Skin epidermis (tissue), 12 donors: ENCODE measurements around the gene RGS10.
"Not testable (repeated sequence)": the region's sequence is repeated elsewhere in the genome, so short reads cannot be mapped to it uniquely, and the experiment has no call there.

Source experiments
- H3K27ac ChIP-seq, 21 experiments: fragments of 200-600 bp; sonication (generic) in 11 of 21; one replicate each; pipeline ENCODE4 v1.5.0; 2020; ENCODE audit warnings: mild to moderate bottlenecking in 3 of 21, inconsistent platforms in 2 of 21, moderate library complexity in 2 of 21
- H3K4me3 ChIP-seq, 7 experiments: fragments of 200-600 bp; sonication (generic) in 2 of 7; one replicate each; pipeline ENCODE4 v1.5.0; 2020; ENCODE audit warnings: inconsistent platforms in 2 of 7, mild to moderate bottlenecking in 2 of 7, moderate library complexity in 1 of 7

Gene RGS10

DNA sequence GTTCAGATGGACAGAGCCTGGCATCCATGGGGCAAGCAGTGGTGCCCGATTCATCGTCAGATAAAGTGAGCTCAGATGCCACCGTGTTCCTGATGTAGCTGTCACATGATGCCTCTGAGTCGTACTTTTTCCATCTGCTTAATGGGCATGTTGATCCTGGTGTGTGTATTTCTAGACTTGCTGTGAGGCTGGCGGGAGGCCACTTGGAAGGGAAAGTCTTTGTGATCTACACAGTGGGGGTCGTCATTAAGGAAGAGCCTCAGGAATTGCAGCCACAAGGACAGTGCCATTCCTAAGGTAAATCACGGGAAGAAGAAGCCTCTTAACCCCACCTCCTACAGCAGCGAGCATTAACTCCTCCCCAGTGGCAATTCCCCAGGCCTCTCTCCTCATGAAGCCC is 63.0 kb downstream of the RGS10 start:
- Histone ChIP-seq H3K27ac (no peak overlapping the region), H3K4me3 (no peak overlapping the region)

DNA sequence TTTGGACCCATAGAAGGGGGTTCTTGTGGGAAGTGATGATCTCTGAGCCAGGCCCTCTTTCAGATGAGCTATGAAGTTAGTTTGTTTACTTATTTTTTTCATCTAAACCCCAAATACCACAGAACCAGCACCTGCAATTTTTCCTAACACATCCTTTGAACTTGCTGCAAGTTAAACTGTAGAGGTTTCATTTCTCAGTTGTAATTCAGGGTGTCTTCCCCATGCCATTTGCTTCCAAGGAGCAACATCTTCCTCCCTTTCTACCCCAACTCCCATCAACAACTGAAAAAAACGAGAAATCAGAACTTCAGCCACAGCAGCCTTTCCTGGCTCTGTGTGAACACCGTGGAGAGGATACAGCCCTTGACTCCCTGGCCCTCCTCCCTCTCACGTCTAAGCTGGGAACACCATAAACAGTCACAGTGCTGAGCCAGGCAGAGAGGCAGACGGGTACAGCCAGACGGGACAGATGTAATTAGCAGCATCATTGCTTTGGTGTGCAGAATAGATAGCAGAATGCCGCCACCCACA is 63.6 kb downstream of the RGS10 start:
- H3K4me3 ChIP-seq: no peak overlapping the region
- no peak overlapping the region for H3K27ac ChIP-seq

DNA sequence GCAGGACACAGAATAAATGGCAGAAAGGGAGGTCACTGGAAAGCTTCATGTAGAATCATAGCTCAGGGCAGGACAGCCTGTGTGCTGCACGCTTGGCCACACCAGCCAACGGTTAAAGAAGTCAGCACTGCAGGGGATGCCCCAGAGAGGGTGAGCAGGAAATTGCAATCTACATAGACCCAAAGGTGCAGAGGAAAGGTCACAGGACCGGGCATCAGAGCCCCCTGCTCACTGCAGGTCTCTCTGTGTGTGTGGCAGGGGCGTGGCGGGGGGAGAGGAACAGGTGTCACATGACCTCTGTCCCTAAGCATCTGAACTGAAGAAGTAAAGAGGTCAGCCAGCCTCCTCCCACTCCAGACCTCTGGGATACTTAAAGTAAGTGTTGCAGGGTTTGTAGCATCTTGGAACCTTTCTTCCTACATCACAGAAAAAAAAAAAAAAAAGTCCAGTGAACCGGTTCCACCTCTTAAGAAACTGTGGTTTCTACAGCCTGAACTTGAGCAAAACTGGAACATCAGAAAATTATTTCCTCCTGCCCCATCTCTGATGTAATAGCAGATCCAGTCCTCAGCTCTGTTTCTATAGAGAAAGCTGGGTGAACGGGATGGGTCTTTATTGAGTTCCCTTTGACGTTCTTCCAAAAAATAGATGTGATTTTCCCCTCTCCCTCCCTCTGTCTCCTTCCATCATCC is 64.3 kb downstream of the RGS10 start:
- peak overlapping the region in 1 of 21 experiments; percentile 11 for H3K27ac ChIP-seq
- no peak overlapping the region for H3K4me3 ChIP-seq

DNA sequence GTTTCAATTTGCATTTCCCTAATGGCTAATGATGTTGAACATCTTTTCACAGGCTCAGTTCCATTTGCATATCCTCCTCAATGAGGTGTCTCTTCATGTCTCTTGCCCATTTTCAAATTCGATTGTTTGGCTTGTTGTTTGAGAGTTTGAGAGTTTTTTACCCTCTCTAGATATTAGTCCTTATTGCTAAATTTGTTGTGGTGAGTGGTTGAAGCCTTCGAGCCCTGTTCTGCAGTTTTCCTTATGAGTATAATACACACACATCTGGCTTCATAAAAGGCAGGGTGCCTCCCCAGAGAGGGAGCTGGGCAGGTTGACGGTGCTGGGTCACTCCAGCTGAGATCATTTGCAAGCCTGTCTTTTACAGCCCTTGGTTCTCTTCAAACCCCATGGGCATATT is 65.1 kb downstream of the RGS10 start:
- H3K27ac ChIP-seq: peak overlapping the region in 1 of 21 experiments; percentile 11
- H3K4me3 ChIP-seq: no peak overlapping the region

DNA sequence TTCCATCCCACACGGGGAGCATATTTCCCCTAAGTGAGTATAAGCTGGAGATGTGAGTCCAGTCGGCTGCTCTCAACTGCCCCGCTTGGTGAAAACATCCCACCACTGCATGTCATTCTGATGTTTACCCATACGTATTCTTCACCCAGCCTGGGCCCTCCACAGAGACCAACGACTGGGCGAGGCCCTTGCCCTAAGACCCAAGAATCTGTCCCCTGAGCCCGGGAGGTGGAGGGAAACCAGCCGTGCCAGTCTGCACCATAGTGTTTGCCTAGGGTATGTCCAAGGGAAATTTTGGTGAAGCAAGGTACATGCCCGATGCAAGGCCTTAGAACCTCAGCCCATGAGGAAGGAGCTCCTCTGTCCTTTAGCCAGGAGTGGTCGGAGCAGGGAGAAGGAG is 67.9 kb downstream of the RGS10 start:
- H3K27ac ChIP-seq: no peak overlapping the region

DNA sequence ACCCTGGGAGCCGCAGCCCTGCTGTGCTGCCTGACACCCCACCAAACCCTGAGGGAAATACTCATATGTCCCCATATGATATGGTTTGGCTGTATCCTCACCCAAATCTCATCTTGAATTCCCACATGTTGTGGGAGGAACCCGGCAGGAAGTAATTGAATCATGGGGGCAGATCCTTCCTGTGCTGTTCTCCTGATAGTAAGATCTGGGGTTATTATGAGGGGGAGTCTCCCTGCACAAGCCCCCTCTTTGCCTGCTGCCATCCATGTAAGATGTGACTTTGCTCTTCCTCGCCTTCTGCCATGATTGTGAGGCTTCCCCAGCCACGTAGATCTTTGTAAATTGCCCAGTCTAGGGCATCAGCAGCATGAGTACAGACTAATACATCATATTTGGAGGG is 68.7 kb downstream of the RGS10 start:
- H3K4me3 ChIP-seq: no peak overlapping the region
- H3K27ac ChIP-seq: no peak overlapping the region

More for the DNA sequence above, 67.9 kb downstream of the RGS10 start:
- H3K4me3 ChIP-seq: no peak overlapping the region

DNA sequence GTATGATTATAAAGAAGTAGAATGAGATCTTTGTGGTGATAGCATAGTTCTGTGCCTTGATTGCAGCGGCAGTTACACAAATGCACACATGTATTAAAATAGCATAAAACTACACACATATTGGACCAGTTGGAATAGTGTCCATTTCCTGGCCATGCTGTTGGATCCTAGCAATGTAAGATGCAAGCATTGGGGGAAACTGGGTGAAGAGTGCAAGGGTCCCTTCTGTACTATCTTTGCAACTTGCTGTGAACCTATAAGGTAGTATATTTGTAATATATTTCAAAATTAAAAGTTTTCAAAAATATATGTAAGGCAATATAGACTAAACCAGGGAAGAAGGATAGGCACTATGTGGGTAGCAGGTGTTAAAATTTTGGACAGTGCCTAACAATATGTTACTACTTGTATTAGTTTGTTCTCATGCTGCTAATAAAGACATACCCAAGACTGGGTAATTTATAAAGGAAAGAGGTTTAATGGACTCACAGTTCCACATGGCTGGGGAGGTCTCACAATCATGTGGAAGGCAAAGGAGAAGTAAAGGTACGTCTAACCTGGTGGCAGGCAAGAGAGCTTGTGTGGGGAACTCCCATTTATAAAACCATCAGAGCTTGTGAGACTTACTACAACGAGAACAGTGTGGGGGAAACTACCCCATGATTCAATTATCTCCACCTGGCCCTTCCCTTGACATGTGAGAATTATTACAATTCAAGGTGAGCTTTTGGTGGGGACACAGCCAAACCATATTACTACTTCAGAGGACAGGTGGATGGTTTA is 71.4 kb downstream of the RGS10 start:
- H3K27ac ChIP-seq: no peak overlapping the region
- no peak overlapping the region for H3K4me3 ChIP-seq

DNA sequence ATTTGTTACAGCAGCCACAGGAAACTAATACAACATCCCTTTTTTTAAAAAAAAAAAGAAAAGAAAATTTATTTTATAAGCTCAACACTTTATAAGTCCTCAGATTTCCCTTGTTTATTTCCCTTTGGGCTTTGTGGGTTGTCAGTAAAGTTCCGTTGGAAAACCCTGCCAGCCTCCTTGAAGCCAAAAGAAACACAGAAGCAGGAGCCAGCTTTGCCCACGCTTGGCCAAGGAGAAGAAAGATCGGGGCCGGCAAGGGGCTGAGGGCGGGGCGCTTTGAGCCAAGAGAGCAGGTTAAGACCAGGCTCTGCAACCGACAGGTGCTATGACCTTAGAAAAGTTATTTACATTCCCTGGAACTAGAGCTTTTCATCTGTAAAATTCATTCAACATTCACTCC is 72.7 kb downstream of the RGS10 start:
- H3K4me3 ChIP-seq: no peak overlapping the region
- no peak overlapping the region for H3K27ac ChIP-seq

DNA sequence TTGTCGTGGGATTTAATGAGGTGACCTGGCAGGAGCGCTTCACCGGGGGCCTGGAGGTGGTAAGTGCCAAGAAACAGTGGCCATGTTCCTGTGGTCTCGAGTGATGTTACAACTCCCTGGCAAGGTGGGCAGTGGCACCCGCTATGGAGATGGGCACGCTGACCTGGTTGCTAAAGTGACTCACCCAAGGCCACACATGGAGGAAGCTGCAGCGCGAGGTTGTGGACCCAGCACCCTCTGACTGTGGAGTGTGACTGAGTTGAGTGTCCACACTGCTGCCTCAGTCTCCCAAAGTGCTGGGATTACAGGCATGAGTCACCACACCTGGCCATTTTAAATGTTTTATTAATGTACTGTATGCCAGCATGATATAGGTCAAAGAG is 73.2 kb downstream of the RGS10 start:
- Histone ChIP-seq H3K27ac (no peak overlapping the region), H3K4me3 (no peak overlapping the region)

DNA sequence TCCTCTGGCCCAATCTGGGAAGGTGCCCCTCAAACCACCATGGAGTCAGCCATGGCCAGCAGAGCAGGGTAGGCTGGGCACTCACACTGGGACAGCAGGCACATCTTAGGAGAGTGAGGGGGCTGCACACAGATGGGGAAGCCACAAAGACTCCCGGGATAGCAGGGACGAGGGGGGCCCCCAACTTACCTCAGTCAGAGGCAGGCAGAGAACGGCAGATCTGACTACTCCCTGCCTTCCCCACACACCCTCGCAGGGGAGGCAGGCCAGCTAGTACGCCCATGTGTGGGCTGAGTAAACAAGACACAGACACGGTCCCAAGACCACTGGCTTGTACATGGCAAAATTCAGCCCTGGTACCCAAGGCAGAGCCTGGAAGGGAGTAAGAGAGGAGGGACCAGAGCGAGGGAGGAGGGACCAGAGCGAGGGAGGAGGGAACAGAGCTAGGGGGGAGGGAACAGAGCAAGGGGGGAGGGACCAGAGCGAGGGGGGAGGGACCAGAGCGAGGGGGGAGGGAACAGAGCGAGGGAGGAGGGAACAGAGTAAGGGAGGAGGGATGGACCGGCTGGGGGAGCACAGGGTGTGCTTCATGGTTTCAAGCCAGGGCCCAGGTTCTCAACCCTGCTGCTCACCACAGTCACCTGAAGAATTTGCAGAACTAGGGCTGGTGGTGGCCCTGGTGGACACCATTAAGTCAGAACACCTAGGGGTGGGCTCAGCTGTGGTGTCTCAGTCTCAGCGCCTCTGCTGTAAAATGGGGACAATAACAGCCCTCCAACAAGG is 73.8 kb downstream of the RGS10 start:
- no peak overlapping the region for H3K27ac ChIP-seq
- H3K4me3 ChIP-seq: no peak overlapping the region

DNA sequence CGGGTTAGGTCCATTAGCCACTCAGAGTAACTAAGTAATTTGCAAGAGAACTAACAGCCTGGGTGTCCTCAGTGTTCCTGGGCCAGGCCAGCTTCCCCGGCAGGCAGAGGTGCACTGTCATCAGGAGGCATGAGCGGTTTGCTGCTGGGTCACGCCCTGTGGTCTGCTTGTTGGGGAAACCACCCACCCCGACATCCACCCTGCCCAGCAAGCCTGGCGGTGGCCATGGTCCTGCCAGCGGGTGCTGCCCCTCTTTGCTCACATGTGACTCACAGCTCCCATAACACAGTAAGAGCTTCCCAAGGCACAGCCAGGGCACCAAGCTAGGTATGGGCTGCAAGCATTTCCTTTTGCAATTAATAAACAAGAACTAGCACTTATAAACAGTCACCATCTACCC is 75.9 kb downstream of the RGS10 start:
- Histone ChIP-seq H3K4me3 (no peak overlapping the region), H3K27ac (no peak overlapping the region)

DNA sequence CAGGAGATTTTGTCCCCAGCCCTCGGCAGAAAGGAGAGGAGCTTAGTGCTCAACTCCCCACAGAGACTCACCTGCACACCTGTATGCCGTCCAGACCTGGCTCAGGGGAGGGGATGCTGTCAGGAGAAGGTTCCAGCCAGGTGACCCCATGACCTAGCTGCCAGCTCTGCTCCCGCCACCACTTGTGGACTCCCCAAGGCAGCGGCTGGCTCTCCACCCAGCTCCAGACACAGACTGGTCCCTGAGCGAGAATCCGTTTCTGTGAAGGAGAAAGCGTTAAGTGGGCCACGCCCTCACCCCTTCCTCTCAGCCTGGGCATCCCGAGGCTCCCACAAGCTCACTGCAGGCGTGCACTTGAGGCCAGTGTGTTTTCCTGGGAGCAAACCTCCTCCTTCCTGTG is 76.4 kb downstream of the RGS10 start:
- Histone ChIP-seq H3K4me3 (no peak overlapping the region), H3K27ac (no peak overlapping the region)

DNA sequence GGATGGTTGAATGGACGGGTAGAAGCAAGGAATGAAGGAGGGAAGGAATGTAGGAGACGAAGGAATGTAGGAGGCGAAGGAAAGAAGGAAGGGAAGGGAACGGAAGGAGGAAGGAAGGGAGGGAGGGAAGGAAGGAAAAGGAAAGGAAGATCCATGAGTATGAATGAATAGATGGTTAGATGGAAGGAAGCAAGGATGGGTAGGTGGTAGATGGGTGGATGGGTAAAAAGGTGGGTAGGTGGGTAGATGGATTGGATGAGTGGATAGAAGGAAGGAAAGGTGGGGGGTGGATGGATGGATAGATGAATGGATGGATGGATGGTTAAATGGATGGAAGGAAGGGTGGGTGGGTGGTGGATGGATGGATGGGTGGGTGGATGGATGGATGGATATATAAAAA is 77.4 kb downstream of the RGS10 start:
- Histone ChIP-seq H3K27ac (no peak overlapping the region), H3K4me3 (no peak overlapping the region)

DNA sequence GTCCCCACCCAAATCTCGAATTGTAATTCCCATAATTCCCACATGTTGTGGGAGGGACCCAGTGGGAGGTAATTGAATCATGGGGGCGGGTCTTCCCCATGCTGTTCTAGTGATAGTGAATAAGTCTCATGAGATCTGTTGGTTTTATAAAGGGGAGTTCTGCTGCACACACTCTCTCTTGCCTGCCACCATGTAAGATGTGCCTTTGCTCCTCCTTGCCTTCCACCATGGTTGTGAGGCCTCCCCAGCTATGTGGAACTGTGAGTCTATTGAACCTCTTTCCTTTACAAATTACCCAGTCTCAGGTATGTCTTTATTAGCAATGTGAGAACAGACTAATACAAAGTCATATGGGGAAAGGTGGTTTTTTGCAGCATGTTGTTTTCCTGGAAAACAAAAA is 79.3 kb downstream of the RGS10 start:
- not testable (repeated sequence) for H3K27ac ChIP-seq, H3K4me3 ChIP-seq

DNA sequence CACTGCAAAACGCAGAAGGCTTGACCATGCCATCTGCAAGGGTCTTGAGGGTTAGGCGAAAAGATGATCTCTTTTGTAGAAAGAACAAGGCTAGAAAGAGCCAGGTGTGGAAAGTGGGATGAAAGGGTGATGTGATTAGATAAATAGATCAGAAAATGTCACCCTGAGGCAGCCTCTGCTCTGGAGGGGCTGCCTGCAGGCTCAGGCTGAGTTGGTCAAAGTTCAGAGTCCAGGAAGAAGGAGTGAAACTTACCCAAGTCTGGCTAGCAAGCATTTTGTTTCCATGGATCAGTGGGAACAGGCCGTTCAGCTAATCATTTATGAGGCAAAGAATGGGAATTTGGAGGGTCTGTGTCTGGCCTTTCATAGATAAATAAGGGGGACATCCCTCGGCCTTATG is 79.7 kb downstream of the RGS10 start:
- peak overlapping the region in 1 of 21 experiments; percentile 66 for H3K27ac ChIP-seq
- no peak overlapping the region for H3K4me3 ChIP-seq

DNA sequence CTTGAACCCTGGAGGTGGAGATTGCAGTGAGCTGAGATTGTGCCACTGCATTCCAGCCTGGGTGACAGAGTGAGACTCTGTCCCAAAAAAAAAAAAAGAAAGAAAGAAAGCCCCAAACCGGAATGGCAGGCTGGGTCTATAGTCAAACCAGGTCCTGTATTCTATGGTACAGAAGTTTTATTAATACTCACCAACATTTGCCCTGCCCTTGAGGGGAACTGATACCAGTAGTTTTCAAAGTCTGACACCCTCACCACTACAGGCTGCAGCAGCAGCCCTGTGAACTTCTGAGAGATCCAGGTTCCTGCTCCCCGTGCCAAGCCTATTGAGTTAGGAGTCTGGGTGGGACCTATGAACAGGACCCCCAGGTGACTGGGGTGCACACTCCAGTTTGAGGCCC is 80.6 kb downstream of the RGS10 start:
- H3K4me3 ChIP-seq: no peak overlapping the region
- H3K27ac ChIP-seq: peak overlapping the region in 5 of 21 experiments; percentile 29 to 66 (median 54)

DNA sequence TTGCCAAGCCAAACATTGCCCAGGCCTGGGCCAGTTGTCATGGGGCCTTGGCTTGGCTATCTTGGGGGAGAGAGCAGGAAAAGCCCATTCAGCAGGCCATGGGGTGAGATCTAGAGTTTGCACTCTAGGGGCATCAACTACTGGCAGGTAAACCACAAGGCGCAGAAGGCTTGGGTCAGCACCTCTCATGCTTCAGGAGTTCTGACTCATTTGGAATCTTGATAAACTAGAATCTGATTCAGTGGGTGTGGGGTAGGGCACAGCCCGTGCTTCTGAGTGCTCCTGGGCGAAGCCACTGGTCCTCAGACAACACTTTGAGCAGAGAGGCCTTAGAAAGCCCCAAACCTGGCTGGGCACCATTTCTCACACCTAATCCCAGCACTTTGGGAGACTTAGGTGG is 81.1 kb downstream of the RGS10 start:
- Histone ChIP-seq H3K4me3 (no peak overlapping the region), H3K27ac (peak overlapping the region in 8 of 21 experiments; percentile 13 to 66 (median 48))

DNA sequence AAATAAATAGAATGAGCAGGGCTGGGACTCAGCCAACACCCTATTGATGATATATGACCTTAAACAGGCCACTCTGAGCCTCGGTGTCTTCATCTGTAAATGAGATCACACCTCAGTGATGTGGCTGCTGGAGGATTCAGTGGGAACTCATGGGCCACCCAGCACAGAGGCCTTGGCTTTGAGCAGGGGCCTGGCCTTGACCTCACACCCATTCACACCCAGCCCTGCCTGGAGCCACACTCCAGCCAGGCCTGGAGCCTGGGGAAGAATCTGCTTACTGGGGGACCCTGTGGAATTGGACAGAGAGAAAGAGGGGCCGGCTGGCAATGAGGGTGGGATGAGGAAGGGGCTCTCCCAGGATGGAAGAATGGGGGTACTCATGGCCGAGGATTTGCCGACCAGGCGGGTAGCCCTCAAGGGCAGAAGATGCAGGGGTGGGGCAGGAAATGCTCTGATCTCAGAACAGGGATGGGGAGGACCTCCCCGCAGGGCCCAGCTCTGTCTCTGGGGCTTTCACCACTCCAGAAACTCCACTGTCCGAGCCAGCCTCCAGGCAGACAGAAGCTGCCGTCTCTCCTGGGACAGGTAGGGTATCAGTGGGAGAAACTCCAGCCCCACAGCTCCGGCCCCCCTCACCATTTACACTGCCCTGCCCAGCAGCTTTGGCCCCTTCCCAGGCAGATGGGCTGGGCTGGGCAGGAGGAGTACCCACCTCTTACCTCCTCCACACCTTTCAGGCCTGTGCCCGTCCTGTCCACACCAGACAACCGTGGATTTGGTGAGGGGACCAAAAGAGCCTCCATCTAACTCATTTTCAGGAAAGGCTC is 81.9 kb downstream of the RGS10 start:
- peak overlapping the region in 5 of 21 experiments; percentile 28 to 66 (median 55) for H3K27ac ChIP-seq
- no peak overlapping the region for H3K4me3 ChIP-seq

DNA sequence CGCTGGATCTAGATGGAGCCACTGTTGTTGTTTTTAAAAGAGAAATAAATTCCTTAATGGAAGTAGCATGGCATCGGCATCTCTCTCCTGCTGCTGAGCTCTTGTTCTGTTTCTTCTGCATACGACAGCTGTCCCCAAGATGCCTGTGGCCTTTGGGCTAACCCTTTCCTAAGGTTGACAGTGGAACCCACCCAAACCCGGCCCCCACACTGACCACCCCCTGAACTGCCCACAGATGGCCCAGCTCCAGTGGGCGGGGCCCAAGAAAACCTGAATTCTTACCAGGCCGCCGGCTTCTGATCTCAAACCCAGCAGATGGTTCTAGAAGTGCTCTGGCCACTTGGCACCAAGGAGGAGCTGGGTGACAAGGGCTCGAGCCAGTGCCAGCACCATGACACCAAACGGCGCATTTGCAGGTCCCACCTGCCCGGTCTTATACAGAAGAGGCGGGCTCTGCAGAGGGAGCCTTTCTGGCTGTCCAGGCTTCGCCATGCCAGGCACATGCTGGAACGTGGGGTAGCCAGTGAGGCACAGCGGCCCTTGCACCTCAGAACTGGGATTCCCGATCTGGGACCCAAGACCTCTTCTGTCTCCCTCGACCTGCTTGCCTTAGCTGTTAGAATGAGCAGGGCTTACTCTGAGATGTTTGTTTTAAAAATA is 82.7 kb downstream of the RGS10 start:
- Histone ChIP-seq H3K27ac (no peak overlapping the region), H3K4me3 (no peak overlapping the region)
